Ovary (tissue), 9 donors: ENCODE results near the gene EPB41L3. TPM values are rescaled to one million over a fixed set of nuclear protein-coding genes. Genes with fewer than 3 reads are reported as not detected.

Source experiments
- DNase-seq, 5 donors: peaks; one replicate each; pipeline ENCODE4 v3.0.0-alpha.2; 2019 to 2020
- H3K27ac ChIP-seq, 2 donors: fragments of 200-600 bp; one replicate each; pipeline versions ENCODE4 v1.5.1 to v1.8.0; 2019 to 2022
- H3K27me3 ChIP-seq: fragments of 200-600 bp; one replicate; pipeline ENCODE4 v1.8.0; 2022
- H3K36me3 ChIP-seq: fragments of 200-600 bp; sonication (generic); one replicate; pipeline ENCODE4 v1.5.1; 2019
- H3K4me1 ChIP-seq: one replicate; pipeline ENCODE4 v1.8.1; 2013; ENCODE audit warnings: mild to moderate bottlenecking, moderate library complexity; ENCODE audit not compliant: insufficient read depth
- H3K4me3 ChIP-seq: fragments of 200-600 bp; sonication (generic); one replicate; pipeline ENCODE4 v1.5.1; 2017
- H3K9me3 ChIP-seq, 2 donors: fragments of 200-600 bp in 1 of 2; sonication (generic) in 1 of 2; one replicate each; pipeline versions ENCODE4 v1.5.1 to v1.8.1; 2013 to 2019; ENCODE audit warnings: mild to moderate bottlenecking in 1 of 2, moderate library complexity in 1 of 2
- EP300 ChIP-seq: sonication (generic); formaldehyde crosslinking; IDR thresholded peaks from one replicate; pipeline ENCODE4 v1.6.1; 2017; ENCODE audit warnings: antibody characterized with exemption
- POLR2A ChIP-seq: fragments of 450-650 bp; IDR thresholded peaks from one replicate; pipeline ENCODE4 v1.6.1; 2017; ENCODE audit warnings: antibody characterized with exemption, mild to moderate bottlenecking, moderate library complexity
- WGBS, 3 donors: extraction: QIAGEN DNeasy Blood & Tissue Kit in 1 of 3; methylation state at CpG; one replicate each; pipeline versions ENCODE4 v1.1.5 to v1.1.7; 2013 to 2017; 5-methylcytosine and 5-hydroxymethylcytosine counted together
- intact Hi-C, 4 donors: fragments of 100-400 bp; cut with DNase I; formaldehyde crosslinking; loops; one replicate each; pipeline versions ENCODE4 v1.11.0 to v1.15.1; 2022 to 2023
- polyA plus RNA-seq, 2 donors: library from polyadenylated mRNA; stranded (reverse); fragments of 200-250 nt in 1 of 2; fragments of 350-450 nt in 1 of 2; fragmentation: Illumina TruSeq in 1 of 2; extraction: RNeasy Lipid Tissue Mini Kit (QIAGEN cat#74804) in 1 of 2; gene quantifications; one replicate each; pipeline ENCODE4 v1.2.3, GENCODE V29; 2013 to 2014
- total RNA-seq, 7 donors: library from RNA; depleted of rRNA in 2 of 7; stranded (reverse); fragments of >200 nt in 2 of 7; fragmentation: NEBNext Ultra II Directional in 3 of 7; extraction: Animal tissue kit (Norgen Biotek cat#: 25700) in 3 of 7; gene quantifications; one replicate each; pipeline versions ENCODE4 v1.1.0 to v1.2.4, GENCODE V29; 2016 to 2023
- TF ChIP-seq, protein P1 (sequence below), 3 donors: fragments of 450-650 bp in 2 of 3; fragments of 200-600 bp in 1 of 3; IDR thresholded peaks; one replicate each; pipeline versions ENCODE4 v1.5.1 to v1.8.0; 2016 to 2022; ENCODE audit warnings: antibody characterized with exemption in 3 of 3, mild to moderate bottlenecking in 1 of 3
- donor health status: DM: no; HTN: no; CAD: no; lungs with moderate emphysema.
- donor health status: DM: no; HTN: no; CAD: no.
- donor health status: Bipolar disorder and iron deficiency.
- donor health status: DM: yes; HTN: yes; CAD: no.
- donor health status: DM: no; HTN: no; CAD: no.
- donor health status: DM: yes; HTN: yes; CAD: no.

Gene EPB41L3
- total and polyA plus RNA-seq, 9 donors, result 6.6 to 58.1 (median 29.5) TPM

DNA sequence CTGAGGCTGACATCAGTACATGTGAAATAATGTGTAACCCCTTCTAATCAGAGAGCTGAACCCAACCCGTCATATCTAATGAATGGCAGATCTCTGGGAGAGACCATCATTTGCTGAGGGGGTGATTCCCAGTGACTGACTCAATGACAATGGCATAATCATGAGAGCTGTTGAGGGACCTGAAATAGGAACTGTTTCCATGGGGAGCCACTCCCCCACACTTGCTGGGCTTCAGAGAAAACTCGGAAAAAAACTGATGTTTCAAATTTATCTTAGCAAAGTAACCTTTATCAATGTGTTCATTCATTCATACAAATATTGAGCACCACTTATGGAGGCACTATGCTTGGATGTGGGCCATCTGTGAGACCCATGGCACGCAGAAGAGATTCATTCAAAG is 154.9 kb downstream of the EPB41L3 start:
- WGBS, 3 donors, result 64 to 84% (median 72%) methylated on average over 3 of the region's 3 CpGs
- Histone ChIP-seq H3K4me3 (no peak overlapping the region), H3K27me3 (no peaks in the 10 kb centered on the region), H3K4me1 (no peaks in the 10 kb centered on the region), H3K9me3 (no peaks in the 10 kb centered on the region), H3K27ac (no peak overlapping the region), H3K36me3 (no peaks in the 10 kb centered on the region)
- TF ChIP-seq POLR2A (no peak), EP300 (no peak)
- intact Hi-C loops, result no loop called here
- no peak for DNase-seq

DNA sequence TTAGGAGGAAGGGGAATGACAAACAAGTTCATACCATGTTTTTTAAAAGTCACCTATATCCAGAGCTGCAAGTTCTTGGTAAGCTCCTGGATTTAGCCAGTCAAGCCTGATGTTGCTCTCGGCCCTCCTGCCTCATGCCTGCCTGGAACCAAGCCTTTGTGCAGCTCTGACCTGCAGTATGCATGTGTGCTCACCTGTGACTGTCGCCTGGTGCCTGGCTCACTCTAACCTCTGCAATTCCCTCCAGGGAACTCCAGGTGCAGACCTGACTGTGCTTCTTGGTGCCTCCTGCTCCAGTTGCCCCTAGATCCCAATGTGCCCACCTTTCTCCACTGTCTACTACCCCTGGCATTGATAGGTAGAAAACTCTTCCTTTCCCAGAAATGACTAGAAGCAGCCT is 163.2 kb downstream of the EPB41L3 start:
- H3K27me3 ChIP-seq, result no peaks in the 10 kb centered on the region
- TF ChIP-seq, protein P1, sequence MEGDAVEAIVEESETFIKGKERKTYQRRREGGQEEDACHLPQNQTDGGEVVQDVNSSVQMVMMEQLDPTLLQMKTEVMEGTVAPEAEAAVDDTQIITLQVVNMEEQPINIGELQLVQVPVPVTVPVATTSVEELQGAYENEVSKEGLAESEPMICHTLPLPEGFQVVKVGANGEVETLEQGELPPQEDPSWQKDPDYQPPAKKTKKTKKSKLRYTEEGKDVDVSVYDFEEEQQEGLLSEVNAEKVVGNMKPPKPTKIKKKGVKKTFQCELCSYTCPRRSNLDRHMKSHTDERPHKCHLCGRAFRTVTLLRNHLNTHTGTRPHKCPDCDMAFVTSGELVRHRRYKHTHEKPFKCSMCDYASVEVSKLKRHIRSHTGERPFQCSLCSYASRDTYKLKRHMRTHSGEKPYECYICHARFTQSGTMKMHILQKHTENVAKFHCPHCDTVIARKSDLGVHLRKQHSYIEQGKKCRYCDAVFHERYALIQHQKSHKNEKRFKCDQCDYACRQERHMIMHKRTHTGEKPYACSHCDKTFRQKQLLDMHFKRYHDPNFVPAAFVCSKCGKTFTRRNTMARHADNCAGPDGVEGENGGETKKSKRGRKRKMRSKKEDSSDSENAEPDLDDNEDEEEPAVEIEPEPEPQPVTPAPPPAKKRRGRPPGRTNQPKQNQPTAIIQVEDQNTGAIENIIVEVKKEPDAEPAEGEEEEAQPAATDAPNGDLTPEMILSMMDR (IDR thresholded peaks at IDR 0.05), result no peak
- no peak for TF ChIP-seq EP300
- no peak for TF ChIP-seq POLR2A
- 65 to 76% (median 71%) methylated on average over 2 of the region's 2 CpGs for WGBS, 3 donors
- H3K36me3 ChIP-seq, result no peaks in the 10 kb centered on the region
- no peak for DNase-seq
- intact Hi-C loops, result no loop called here
- no peaks in the 10 kb centered on the region for H3K9me3 ChIP-seq
- H3K27ac ChIP-seq, result no peak overlapping the region
- no peak overlapping the region for H3K4me3 ChIP-seq
- no peaks in the 10 kb centered on the region for H3K4me1 ChIP-seq

DNA sequence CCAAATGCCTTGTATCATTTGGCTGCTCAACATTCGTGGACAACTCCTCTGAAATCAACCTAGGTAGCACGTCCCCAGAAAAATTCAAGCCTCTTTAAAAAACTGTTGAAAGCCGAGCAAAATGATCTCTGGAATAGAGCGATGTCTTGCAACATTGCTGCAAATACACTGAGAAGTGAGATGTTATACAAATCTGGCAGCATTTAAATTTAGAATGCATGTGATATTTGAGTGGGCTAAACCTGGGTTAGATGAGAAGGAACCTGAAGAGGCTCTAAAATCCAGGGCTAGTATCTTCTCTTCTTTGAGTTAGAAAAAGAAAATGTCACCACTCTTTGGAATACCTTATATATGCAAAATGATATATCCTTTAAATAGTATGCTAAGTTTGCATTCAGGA is 166.8 kb downstream of the EPB41L3 start:
- intact Hi-C loops, result no loop called here
- TF ChIP-seq POLR2A, result no peak
- TF ChIP-seq, protein P1 (IDR thresholded peaks at IDR 0.05), result no peak
- no peak for TF ChIP-seq EP300
- Histone ChIP-seq H3K27ac (no peak overlapping the region), H3K4me1 (no peaks in the 10 kb centered on the region), H3K36me3 (no peaks in the 10 kb centered on the region), H3K27me3 (no peaks in the 10 kb centered on the region), H3K4me3 (no peak overlapping the region), H3K9me3 (no peaks in the 10 kb centered on the region)
- 79 to 85% (median 83%) methylated on average over 4 of the region's 4 CpGs for WGBS, 3 donors
- no peak for DNase-seq

DNA sequence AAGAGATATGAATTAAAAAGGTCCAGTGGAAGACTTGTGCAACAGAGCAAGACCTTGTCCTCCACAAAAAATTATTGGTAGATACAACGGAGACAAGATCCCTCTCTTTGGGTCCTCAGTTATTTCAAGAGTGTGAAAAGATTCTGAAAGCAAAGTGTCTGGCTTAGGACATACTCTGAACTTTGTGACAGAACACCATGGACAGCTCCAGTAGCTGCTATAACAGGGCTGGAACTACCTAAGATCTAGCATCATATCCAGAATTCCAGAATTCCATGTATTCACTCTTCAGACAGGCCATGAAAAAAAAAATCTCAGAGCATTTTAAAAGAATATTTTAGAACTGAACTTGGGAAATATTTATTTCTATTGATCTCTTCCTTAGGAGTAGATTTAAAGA is 173.5 kb downstream of the EPB41L3 start:
- H3K4me3 ChIP-seq, result no peak overlapping the region
- intact Hi-C loops, result no loop called here
- 64 to 86% (median 77%) methylated on average over 1 of the region's 1 CpG for WGBS, 3 donors

DNA sequence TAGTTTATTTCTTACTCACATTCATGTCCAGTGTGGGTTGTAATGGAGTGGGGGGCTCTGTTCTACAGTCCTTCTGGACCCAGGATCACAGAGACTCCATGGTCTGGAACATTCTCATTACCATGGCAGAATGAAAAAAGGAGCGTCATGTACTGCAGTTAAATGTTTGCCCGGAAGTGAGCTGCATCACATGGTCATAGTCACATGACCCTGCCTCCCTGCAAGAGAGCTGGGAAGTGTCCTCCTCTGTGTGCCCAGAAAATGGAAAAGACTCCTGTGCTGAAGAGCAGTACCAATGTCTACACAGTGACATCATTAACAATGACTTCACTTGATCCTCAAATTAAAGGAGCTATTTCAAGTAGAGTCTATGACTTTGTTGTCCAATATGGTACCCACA is 174.3 kb downstream of the EPB41L3 start:
- H3K9me3 ChIP-seq, result no peaks in the 10 kb centered on the region
- TF ChIP-seq POLR2A, result no peak
- no peak for TF ChIP-seq EP300
- TF ChIP-seq, protein P1 (IDR thresholded peaks at IDR 0.05), result no peak
- H3K4me1 ChIP-seq, result no peaks in the 10 kb centered on the region
- H3K36me3 ChIP-seq, result no peaks in the 10 kb centered on the region
- H3K4me3 ChIP-seq, result no peak overlapping the region
- DNase-seq, result no peak
- 81 to 88% (median 85%) methylated on average over 2 of the region's 2 CpGs for WGBS, 3 donors
- intact Hi-C loops, result no loop called here
- no peaks in the 10 kb centered on the region for H3K27me3 ChIP-seq
- H3K27ac ChIP-seq, result no peak overlapping the region

More for the DNA sequence above, 173.5 kb downstream of the EPB41L3 start:
- no peaks in the 10 kb centered on the region for H3K4me1 ChIP-seq
- H3K27me3 ChIP-seq, result no peaks in the 10 kb centered on the region
- no peak overlapping the region for H3K27ac ChIP-seq
- H3K36me3 ChIP-seq, result no peaks in the 10 kb centered on the region
- DNase-seq, result no peak
- H3K9me3 ChIP-seq, result no peaks in the 10 kb centered on the region
- TF ChIP-seq POLR2A (no peak), EP300 (no peak)
- TF ChIP-seq, protein P1 (IDR thresholded peaks at IDR 0.05), result no peak
